A673 (cell line): Measurements from ENCODE around the gene KCNK15. TPM values are rescaled to one million over a fixed set of nuclear protein-coding genes. Genes with fewer than 3 reads are reported as not detected.

ENCODE experiments used
- BruUV-seq: library from RNA; stranded (reverse); fragments of 400-500 nt; replicated peaks from 2 replicates; lab custom pipeline; 2021; lab: Mats Ljungman, UMichigan
- CTCF ChIA-PET: fragments of 300-600 bp; sonication (Branson Sonifier 250); formaldehyde crosslinking; loops from one replicate; lab custom pipeline; 2022; ENCODE audit warnings: antibody characterized with exemption; lab: Charles Lee
- POLR2A ChIA-PET: fragments of 300-600 bp; sonication (Branson Sonifier 250); formaldehyde crosslinking; loops from one replicate; lab custom pipeline; 2022; ENCODE audit warnings: antibody characterized with exemption; ENCODE audit not compliant: low non-redundant PET; lab: Charles Lee
- DNase-seq: peaks from one replicate; pipeline ENCODE4 v3.0.0-alpha.2; 2015; ENCODE audit warnings: low spot score
- H3K27ac ChIP-seq: fragments of 200-600 bp; sonication (generic); 2 replicates; pipeline ENCODE4 v1.5.1; 2016; ENCODE audit warnings: mixed run types, low read depth, mild to moderate bottlenecking, mixed read lengths, antibody characterized with exemption, low read length; ENCODE audit not compliant: poor library complexity, severe bottlenecking
- H3K27me3 ChIP-seq: fragments of 200-600 bp; sonication (generic); replicated peaks from 2 replicates; pipeline ENCODE4 v1.6.1; 2017; ENCODE audit warnings: mixed run types, low read depth, mild to moderate bottlenecking, mixed read lengths, antibody characterized with exemption, low read length; ENCODE audit not compliant: insufficient read depth, poor library complexity
- H3K36me3 ChIP-seq: fragments of 200-600 bp; sonication (generic); 2 replicates; pipeline ENCODE4 v1.6.1; 2016; ENCODE audit warnings: mixed run types, mild to moderate bottlenecking, mixed read lengths, antibody characterized with exemption, low read length; ENCODE audit not compliant: insufficient read depth, poor library complexity, severe bottlenecking
- H3K4me1 ChIP-seq: fragments of 200-600 bp; sonication (generic); 2 replicates; pipeline ENCODE4 v1.6.1; 2017; ENCODE audit warnings: mixed run types, mild to moderate bottlenecking, mixed read lengths, antibody characterized with exemption, low read length; ENCODE audit not compliant: insufficient read depth, poor library complexity, severe bottlenecking
- H3K4me3 ChIP-seq: fragments of 200-600 bp; sonication (generic); 2 replicates; pipeline ENCODE4 v1.5.1; 2016; ENCODE audit warnings: low read depth, mixed run types, mild to moderate bottlenecking, mixed read lengths, low read length; ENCODE audit not compliant: poor library complexity, severe bottlenecking
- H3K9me3 ChIP-seq: fragments of 200-600 bp; sonication (generic); 2 replicates; pipeline ENCODE4 v1.6.1; 2016; ENCODE audit warnings: mixed run types, low read depth, mild to moderate bottlenecking, mixed read lengths, antibody characterized with exemption, low read length; ENCODE audit not compliant: poor library complexity, severe bottlenecking
- EZH2 ChIP-seq: fragments of 200-600 bp; sonication (generic); IDR thresholded peaks from 2 replicates; pipeline ENCODE4 v1.6.1; 2017; ENCODE audit warnings: borderline replicate concordance, low read depth, mild to moderate bottlenecking, mixed read lengths, antibody characterized with exemption, low read length; ENCODE audit not compliant: poor library complexity, severe bottlenecking
- intact Hi-C: fragments of 100-400 bp; cut with micrococcal nuclease; formaldehyde crosslinking; loops from one replicate; pipeline ENCODE4 v1.10.0; 2022; ENCODE audit not compliant: unreplicated experiment
- total RNA-seq: library from RNA; stranded (reverse); gene quantifications from 2 replicates; pipeline ENCODE4 v1.2.3, GENCODE V29; 2021
- TF ChIP-seq, protein P1 (sequence below): fragments of 300-800, 200-600 bp; sonication (generic); conservative IDR thresholded peaks from 2 replicates; pipeline ENCODE4 v1.5.1; 2017; ENCODE audit warnings: low read depth, mild to moderate bottlenecking, antibody characterized with exemption, low read length, moderate library complexity, mixed read lengths

Gene KCNK15
- total RNA-seq, 1 experiment from 2014 or later, result not detected

GRCh38 chr20:44724423-44725091 is 21.1 kb upstream of the KCNK15 start:
- no peak for DNase-seq
- Histone ChIP-seq H3K36me3 (no peaks in the 10 kb centered on the region), H3K4me1 (peaks cover 33% of the 10 kb centered on the region), H3K4me3 (no peak overlapping the region), H3K27me3 (no peaks in the 10 kb centered on the region), H3K9me3 (no peaks in the 10 kb centered on the region), H3K27ac (no peak overlapping the region)
- TF ChIP-seq EZH2, result no peak
- TF ChIP-seq, protein P1, sequence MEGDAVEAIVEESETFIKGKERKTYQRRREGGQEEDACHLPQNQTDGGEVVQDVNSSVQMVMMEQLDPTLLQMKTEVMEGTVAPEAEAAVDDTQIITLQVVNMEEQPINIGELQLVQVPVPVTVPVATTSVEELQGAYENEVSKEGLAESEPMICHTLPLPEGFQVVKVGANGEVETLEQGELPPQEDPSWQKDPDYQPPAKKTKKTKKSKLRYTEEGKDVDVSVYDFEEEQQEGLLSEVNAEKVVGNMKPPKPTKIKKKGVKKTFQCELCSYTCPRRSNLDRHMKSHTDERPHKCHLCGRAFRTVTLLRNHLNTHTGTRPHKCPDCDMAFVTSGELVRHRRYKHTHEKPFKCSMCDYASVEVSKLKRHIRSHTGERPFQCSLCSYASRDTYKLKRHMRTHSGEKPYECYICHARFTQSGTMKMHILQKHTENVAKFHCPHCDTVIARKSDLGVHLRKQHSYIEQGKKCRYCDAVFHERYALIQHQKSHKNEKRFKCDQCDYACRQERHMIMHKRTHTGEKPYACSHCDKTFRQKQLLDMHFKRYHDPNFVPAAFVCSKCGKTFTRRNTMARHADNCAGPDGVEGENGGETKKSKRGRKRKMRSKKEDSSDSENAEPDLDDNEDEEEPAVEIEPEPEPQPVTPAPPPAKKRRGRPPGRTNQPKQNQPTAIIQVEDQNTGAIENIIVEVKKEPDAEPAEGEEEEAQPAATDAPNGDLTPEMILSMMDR, result no peak
- ChIA-PET CTCF (no interaction called here), POLR2A (no interaction called here)
- no TSS peak for BruUV-seq
- intact Hi-C loops, result no loop called here

- H3K36me3 ChIP-seq, result no peaks in the 10 kb centered on the region
- no peaks in the 10 kb centered on the region for H3K9me3 ChIP-seq
- no peak overlapping the region for H3K27ac ChIP-seq
- CTCF ChIA-PET, result no interaction called here
- no TSS peak for BruUV-seq
- intact Hi-C loops, result no loop called here
- no peaks in the 10 kb centered on the region for H3K27me3 ChIP-seq
- TF ChIP-seq, protein P1, result no peak
- no peak for TF ChIP-seq EZH2
- POLR2A ChIA-PET, result no interaction called here
- DNase-seq, result no peak
- peaks cover 21% of the 10 kb centered on the region for H3K4me1 ChIP-seq
- H3K4me3 ChIP-seq, result no peak overlapping the region
Observed at GRCh38 chr20:44725837-44726236, 19.8 kb upstream of the KCNK15 start.

DNA sequence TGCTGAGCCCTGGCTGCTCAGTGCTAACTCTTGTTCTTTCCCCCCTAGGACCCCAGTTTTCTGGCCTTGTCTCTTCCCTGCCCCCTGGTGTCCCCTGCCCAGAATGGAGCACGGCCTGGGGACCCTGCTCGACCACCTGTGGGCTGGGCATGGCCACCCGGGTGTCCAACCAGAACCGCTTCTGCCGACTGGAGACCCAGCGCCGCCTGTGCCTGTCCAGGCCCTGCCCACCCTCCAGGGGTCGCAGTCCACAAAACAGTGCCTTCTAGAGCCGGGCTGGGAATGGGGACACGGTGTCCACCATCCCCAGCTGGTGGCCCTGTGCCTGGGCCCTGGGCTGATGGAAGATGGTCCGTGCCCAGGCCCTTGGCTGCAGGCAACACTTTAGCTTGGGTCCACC is 18.6 kb upstream of the KCNK15 start:
- DNase-seq, result no peak
- Histone ChIP-seq H3K27me3 (no peaks in the 10 kb centered on the region), H3K27ac (no peak overlapping the region), H3K9me3 (no peaks in the 10 kb centered on the region), H3K4me1 (peaks cover 11% of the 10 kb centered on the region), H3K36me3 (no peaks in the 10 kb centered on the region), H3K4me3 (no peak overlapping the region)
- BruUV-seq, result no TSS peak
- no peak for TF ChIP-seq EZH2
- TF ChIP-seq, protein P1, result no peak
- POLR2A ChIA-PET, result no interaction called here
- intact Hi-C loops, result no loop called here
- CTCF ChIA-PET, result no interaction called here
